HL-60/S4 treated with retinoic acid at 250 ng/mL for 4 days and 3 days (cell line): ENCODE data around the gene MYT1.

Experiments used
- in situ Hi-C: fragments of 300-500 bp; cut with MboI; formaldehyde crosslinking; loops from 2 replicates; pipeline ENCODE4 v1.7.0; 2022; ENCODE audit warnings: low sequenced_read_pairs

Gene MYT1

GRCh38 chr20:64153861-64154589 is 10.2 kb upstream of the MYT1 start:
- in situ Hi-C loops: no loop called here

- in situ Hi-C loops: no loop called here
These were observed 9.5 kb upstream of the MYT1 start for GRCh38 chr20:64154590-64155257.

- in situ Hi-C loops: no loop called here
These were observed 8.8 kb upstream of the MYT1 start for GRCh38 chr20:64155258-64156135.

GRCh38 chr20:64156136-64156885 is 7.9 kb upstream of the MYT1 start:
- in situ Hi-C loops: no loop called here

- in situ Hi-C loops: no loop called here
These were observed 7.1 kb upstream of the MYT1 start for GRCh38 chr20:64156886-64157875.

GRCh38 chr20:64157878-64158277 is 6.4 kb upstream of the MYT1 start:
- in situ Hi-C loops: no loop called here

- in situ Hi-C loops: no loop called here
These were observed 5.6 kb upstream of the MYT1 start for GRCh38 chr20:64158346-64159285.

- in situ Hi-C loops: no loop called here
These were observed 5.0 kb upstream of the MYT1 start for GRCh38 chr20:64159286-64159680.

GRCh38 chr20:64159711-64160110 is 4.5 kb upstream of the MYT1 start:
- in situ Hi-C loops: no loop called here

GRCh38 chr20:64160118-64160517 is 4.1 kb upstream of the MYT1 start:
- in situ Hi-C loops: no loop called here

- in situ Hi-C loops: no loop called here
These were observed 3.5 kb upstream of the MYT1 start for GRCh38 chr20:64160526-64161355.

GRCh38 chr20:64161356-64162238 is 2.7 kb upstream of the MYT1 start:
- in situ Hi-C loops: no loop called here

GRCh38 chr20:64162239-64162910 is 1.9 kb upstream of the MYT1 start:
- in situ Hi-C loops: no loop called here

- in situ Hi-C loops: no loop called here
These were observed 503 bp upstream of the MYT1 start for GRCh38 chr20:64163776-64164122.

GRCh38 chr20:64165866-64166600 is 1.8 kb downstream of the MYT1 start:
- in situ Hi-C loops: no loop called here
